ENCODE results near the gene TCF15.

DNA sequence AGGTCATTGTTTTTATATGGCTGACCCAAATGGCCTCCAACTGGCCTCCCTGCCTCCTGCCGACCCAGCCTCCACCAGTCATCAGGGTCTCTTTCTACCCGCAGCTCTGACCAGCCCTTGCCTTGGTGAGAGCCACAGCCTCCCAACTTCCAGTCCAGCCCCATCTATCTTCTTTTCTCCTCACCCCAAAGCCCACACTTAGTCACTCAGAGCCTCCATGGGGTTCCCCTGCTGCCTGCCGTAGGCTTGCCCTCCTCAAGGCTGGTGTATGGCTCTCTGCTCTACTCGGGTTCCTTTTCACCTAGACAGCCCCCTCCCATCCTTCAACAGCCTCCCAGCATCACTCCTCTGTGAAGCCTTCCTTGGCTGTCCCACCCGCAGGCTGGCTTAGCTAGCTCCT, 18.2 kb downstream of the TCF15 start:
- TF ChIP-seq, protein P1, sequence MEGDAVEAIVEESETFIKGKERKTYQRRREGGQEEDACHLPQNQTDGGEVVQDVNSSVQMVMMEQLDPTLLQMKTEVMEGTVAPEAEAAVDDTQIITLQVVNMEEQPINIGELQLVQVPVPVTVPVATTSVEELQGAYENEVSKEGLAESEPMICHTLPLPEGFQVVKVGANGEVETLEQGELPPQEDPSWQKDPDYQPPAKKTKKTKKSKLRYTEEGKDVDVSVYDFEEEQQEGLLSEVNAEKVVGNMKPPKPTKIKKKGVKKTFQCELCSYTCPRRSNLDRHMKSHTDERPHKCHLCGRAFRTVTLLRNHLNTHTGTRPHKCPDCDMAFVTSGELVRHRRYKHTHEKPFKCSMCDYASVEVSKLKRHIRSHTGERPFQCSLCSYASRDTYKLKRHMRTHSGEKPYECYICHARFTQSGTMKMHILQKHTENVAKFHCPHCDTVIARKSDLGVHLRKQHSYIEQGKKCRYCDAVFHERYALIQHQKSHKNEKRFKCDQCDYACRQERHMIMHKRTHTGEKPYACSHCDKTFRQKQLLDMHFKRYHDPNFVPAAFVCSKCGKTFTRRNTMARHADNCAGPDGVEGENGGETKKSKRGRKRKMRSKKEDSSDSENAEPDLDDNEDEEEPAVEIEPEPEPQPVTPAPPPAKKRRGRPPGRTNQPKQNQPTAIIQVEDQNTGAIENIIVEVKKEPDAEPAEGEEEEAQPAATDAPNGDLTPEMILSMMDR (CRISPR knock-in tag; IDR thresholded peaks at IDR 0.05) = no peak
- TF ChIP-seq ATF1 (CRISPR knock-in tag; IDR thresholded peaks at IDR 0.05) = no peak
- no peak for TF ChIP-seq ZSCAN5A (CRISPR knock-in tag; IDR thresholded peaks at IDR 0.05; ENCODE audit: borderline replicate concordance)
- TF ChIP-seq TOE1 (CRISPR knock-in tag; IDR thresholded peaks at IDR 0.05) = no peak
- TF ChIP-seq ZNF343 (CRISPR knock-in tag; IDR thresholded peaks at IDR 0.05) = no peak
- no peak for TF ChIP-seq AKNA (CRISPR knock-in tag; IDR thresholded peaks at IDR 0.05; ENCODE audit: borderline replicate concordance)
- TF ChIP-seq HNRNPLL (IDR thresholded peaks at IDR 0.05; ENCODE audit: low read depth, low read length, poor library complexity, severe bottlenecking) = no peak

All from HepG2 (cell line).